GM19043 (cell line): ENCODE data around the gene ZMYM4.
"Not testable (repeated sequence)": the region's sequence is repeated elsewhere in the genome, so short reads cannot be mapped to it uniquely, and the experiment has no call there.

ENCODE experiments used
- ATAC-seq: cut with Tn5 transposase; IDR thresholded peaks from one replicate; pipeline ENCODE4 v1.9.1; 2021; ENCODE audit warnings: low read depth; ENCODE audit not compliant: unreplicated experiment

The ZMYM4 gene

DNA sequence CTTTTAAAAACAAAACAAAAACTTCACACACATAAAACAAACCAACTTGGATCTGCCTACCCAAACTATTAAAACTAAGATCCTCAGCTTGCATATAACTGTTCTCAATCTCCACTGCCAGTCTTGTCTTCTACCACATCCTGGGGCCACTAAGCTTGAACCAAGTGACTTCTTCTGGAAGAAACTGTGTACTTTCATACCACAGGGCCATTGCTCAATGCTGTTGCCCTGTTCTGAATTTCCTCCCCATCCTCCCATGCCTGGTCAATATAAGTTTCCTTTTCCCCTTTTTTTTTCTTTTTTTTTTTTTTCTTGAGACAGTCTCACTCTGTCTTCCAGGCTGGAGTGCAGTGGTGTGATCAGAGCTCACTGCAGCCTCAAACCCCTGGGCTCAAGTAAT lies 178.8 kb downstream of the ZMYM4 start:
- no peak for ATAC-seq

DNA sequence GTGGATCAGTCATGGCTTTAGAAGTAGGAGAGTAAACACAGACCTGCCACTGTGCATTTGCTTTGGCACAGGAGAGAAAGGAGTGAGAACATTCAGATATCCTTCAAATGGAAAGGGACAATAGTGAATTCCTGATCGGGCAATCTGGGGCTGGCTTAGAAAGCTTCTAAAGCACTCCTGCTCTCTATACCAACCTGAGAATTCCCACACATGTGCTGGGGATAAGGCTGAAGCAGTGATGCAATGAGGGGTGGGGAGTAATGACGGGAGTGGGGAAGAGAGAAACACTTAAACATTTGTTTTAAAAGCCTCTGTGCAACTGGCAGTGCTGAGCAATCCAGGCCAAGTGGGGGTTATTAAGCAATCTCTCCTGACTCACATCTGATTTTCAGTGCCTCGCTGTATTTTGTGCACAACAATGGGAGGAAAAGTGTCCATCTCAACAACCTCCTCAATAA lies 179.9 kb downstream of the ZMYM4 start:
- no peak for ATAC-seq

DNA sequence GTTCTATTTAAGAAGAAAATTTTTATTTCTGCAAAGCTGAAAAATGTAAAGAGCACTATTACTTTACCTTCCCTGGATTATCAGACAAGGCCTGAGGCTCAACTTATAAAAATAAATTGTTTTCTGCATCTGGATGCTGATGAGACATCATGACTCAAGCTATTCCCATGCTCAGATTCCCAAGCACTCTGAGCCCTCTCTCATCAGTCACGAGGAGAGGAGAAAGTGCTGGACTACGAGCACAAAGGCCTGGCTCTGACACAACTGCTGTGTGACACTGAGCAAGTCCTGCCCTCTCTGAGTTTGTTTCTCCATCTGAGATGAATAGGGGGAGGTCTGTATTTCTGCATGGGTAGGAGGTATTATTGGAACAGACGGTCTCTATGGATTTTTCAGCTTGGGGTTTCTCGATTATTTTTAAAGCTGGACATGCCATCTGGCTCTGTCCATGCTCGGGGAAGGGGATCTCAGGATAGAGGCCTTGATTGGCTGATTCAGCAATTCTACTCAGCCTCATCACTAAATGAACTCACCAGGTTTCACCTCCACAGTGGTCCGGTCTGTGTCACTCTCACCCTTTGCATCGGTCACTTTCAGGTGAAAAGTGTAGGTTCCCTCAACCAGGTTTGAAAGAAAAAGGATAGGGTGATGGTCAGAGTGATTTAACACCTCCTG lies 181.0 kb downstream of the ZMYM4 start:
- ATAC-seq, result no peak

DNA sequence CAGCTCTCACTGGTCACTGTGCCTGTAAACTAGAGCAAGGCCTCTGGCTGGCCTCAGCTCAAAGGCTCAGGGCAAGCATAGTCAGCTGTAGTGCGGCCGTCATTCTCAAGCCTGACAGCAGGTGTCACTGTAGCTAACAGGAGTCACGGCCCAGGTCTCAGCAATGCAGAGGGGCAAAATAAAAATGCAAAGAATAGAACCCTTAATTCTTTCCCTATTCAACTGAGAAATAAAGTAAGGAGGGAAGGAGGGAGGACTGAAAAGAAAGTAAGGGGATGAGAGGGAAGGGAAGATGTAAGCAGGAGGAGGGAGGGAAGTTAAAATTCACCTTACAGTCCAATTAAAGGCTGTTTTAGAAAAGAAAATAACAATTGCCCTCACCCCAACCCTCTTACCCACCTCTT lies 182.6 kb downstream of the ZMYM4 start:
- ATAC-seq, result no peak

GRCh38 chr1:35452106-35452774 lies 183.7 kb downstream of the ZMYM4 start:
- no peak for ATAC-seq

DNA sequence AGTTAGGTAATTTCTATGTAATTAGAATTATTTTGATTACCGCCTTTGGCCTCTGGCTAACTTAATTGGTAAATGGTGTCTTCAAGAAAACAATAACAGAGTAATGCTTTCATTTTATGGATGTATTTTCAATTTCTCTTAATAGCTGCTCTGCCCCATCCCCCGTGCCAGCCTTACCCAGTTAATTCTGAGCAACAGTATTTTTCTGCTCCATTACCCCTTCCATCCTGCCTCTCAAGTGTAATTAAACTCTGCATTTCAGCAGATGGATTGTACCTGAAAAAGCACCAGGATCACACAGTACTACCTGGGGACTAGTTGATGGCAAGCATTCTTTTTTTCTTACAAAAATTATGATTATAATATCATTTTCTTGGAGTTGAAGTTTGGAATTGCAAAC lies 184.5 kb downstream of the ZMYM4 start:
- no peak for ATAC-seq

DNA sequence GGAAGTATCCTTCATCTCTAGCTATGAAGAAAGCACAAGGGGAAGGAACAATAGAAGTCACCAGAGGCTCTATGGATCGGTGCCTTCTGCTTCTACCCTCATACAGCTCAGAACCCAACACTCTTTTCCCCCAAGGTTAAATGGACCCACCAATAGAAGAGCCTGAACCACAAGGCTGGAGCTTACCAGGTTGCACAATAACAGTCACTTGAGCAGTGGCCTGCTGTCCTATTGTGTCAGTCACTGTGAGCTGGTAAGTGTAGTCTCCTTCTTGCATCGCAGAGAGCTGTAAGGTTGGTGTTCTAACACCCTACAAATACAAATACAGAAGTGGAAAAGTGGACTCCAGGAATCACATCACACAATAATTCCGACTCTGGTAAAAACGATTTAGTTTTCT lies 185.7 kb downstream of the ZMYM4 start:
- ATAC-seq, result no peak

DNA sequence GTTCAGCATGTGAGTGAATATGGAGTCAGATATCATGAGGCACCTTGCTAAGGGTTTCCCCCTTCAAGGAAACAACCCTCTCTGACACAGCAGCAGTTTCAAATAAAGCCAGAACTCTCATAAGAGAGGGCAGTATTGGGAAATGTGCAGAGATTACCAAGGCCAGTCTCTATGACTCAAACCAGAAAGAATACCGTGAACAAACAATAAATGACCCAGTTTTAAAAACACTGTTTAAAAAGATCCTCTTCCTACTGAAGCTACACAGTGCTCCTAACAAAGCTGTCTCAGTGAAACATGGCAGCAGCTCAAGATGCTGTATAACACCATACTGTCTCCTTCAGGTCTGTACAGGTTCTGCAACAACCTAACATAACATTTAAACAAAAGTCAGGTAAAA lies 186.1 kb downstream of the ZMYM4 start:
- no peak for ATAC-seq

DNA sequence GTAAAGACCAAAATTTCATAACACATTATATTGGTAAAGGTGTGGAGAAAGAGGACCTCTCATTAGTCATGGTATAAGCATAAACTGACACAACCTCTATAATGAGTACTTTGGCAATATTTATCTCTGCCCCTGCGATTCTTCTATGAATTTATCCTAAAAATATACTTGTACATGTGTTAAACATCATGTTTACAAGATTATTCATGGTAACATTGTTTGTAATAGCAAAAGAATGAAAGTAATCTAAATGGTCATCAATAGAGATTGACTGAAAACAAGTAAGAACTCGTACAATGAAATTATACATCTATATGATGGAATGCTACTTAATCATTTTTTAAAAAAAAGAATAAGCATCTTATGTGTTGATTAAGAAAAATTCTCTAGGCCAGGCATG lies 192.3 kb downstream of the ZMYM4 start:
- ATAC-seq, result no peak

GRCh38 chr1:35461966-35462651 lies 193.6 kb downstream of the ZMYM4 start:
- no peak for ATAC-seq

DNA sequence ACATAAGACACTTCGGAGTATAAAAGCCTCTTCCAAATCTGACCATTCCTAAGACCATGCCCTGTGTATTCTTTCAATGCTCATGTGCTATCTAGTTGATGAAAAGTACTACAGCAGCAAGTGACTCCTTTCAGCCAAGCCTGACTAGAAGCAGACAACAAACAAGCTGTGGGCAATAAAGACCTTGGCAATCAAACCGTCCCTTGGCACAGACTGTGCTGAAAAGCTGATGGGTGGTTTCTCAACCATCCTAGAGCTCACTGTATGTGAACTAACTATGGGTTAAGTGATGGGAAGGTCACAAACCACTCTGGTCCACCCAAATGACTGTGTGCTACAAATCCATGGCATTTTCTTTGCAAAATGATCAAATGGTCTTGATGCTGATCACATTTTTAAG lies 194.7 kb downstream of the ZMYM4 start:
- no peak for ATAC-seq

DNA sequence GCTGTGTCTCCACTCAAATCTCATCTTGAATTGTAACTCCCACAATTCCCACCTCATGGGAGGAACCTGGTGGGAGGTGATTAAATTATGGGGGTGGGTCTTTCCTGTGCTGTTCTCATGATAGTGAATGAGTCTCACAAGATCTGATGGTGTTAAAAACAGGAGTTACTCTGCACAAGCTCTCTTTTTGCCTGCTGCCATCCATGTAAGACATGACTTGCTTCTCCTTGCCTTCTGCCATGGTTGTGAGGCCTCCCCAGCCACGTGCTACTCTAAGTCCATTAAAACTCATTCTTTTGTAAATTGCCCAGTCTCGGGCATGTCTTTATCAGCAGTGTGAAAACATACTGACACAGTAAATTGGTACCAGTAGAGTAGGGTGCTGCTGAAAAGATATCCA lies 195.2 kb downstream of the ZMYM4 start:
- ATAC-seq, result not testable (repeated sequence)

GRCh38 chr1:35466120-35466519 lies 197.6 kb downstream of the ZMYM4 start:
- no peak for ATAC-seq

DNA sequence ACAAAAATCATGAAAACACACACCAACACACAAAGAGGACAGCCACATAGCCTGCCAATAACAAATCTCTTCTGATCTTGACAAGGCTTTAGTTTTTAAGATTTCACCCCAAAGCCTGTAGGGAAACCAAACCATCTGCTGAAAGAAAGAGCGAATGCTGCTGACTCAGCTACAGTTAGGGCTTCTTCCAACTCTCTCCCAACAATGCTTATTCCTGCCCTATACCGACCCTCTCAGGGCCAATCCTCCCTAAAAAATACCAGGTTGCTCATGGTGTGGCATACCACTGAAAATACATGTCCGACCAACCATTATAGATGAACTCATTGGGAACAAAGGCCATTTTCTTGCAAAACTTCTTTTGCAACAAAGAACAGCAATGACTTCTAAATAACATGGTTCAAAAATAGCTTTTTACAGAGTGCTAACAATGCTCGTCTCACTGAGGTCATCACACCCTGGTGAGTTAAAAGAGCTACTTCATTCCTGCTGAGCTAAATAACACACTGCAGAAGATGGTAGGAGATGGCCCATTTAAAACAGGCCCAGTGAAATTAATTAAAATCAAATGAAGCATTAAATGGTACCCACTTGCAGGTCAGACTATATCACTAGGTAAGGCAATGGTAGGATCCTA lies 202.6 kb downstream of the ZMYM4 start:
- no peak for ATAC-seq
